Caco-2 (cell line): ENCODE measurements around the gene RNF111. TPM values are rescaled to one million over a fixed set of nuclear protein-coding genes. Genes with fewer than 3 reads are reported as not detected.
A peak's percentile ranks its signal among the peaks of the same experiment; 100 is the strongest.
"Not testable (repeated sequence)": the region's sequence is repeated elsewhere in the genome, so short reads cannot be mapped to it uniquely, and the experiment has no call there.

Experiments used
- BruUV-seq: library from RNA; stranded (reverse); fragments of 400-500 nt; replicated peaks from 2 replicates; lab custom pipeline; 2021; lab: Mats Ljungman, UMichigan
- CTCF ChIA-PET: fragments of 300-600 bp; sonication (Branson Sonifier 250); formaldehyde crosslinking; loops from one replicate; lab custom pipeline; 2022; ENCODE audit warnings: antibody characterized with exemption; lab: Charles Lee
- POLR2A ChIA-PET: fragments of 300-600 bp; sonication (Branson Sonifier 250); formaldehyde crosslinking; loops from one replicate; lab custom pipeline; 2022; ENCODE audit warnings: antibody characterized with exemption; lab: Charles Lee
- DNase-seq, 2 experiments: peaks; one replicate each; pipeline versions ENCODE4 v3.0.0 to v3.0.0-alpha.2; 2020 to 2022
- H3K27me3 ChIP-seq: replicated peaks from 2 replicates; pipeline ENCODE4 v1.6.0; 2011; ENCODE audit warnings: low read length; ENCODE audit not compliant: control insufficient read depth, insufficient read depth
- H3K36me3 ChIP-seq: 2 replicates; pipeline ENCODE4 v1.5.1; 2011; ENCODE audit warnings: low read length; ENCODE audit not compliant: control insufficient read depth, insufficient read depth
- H3K4me1 ChIP-seq: fragments of 250-450 bp; sonication (Bioruptor Pico); 2 replicates; pipeline ENCODE4 v1.5.1; 2020; ENCODE audit warnings: mild to moderate bottlenecking
- H3K4me3 ChIP-seq: 2 replicates; pipeline ENCODE4 v1.5.1; 2011; ENCODE audit warnings: low read depth, mild to moderate bottlenecking, control low read depth, low read length
- H3K9me3 ChIP-seq: fragments of 250-450 bp; sonication (Bioruptor Pico); 2 replicates; pipeline ENCODE4 v1.5.1; 2020; ENCODE audit warnings: mild to moderate bottlenecking, moderate library complexity
- H3K27ac Mint-ChIP-seq: one replicate; pipeline ENCODE4 v1.8.0; 2022; ENCODE audit warnings: mixed read lengths; ENCODE audit not compliant: unreplicated experiment
- H3K27me3 Mint-ChIP-seq: one replicate; pipeline ENCODE4 v1.8.0; 2022; ENCODE audit warnings: mixed read lengths; ENCODE audit not compliant: insufficient read depth, unreplicated experiment
- H3K36me3 Mint-ChIP-seq: one replicate; pipeline ENCODE4 v1.8.0; 2022; ENCODE audit warnings: mild to moderate bottlenecking, mixed read lengths; ENCODE audit not compliant: insufficient read depth, unreplicated experiment
- H3K4me1 Mint-ChIP-seq: one replicate; pipeline ENCODE4 v1.8.0; 2022; ENCODE audit warnings: low read depth, mixed read lengths; ENCODE audit not compliant: unreplicated experiment
- H3K4me3 Mint-ChIP-seq: one replicate; pipeline ENCODE4 v1.8.0; 2022; ENCODE audit warnings: mild to moderate bottlenecking, moderate library complexity, mixed read lengths; ENCODE audit not compliant: unreplicated experiment
- H3K9me3 Mint-ChIP-seq: one replicate; pipeline ENCODE4 v1.8.0; 2022; ENCODE audit warnings: mixed read lengths; ENCODE audit not compliant: unreplicated experiment
- CTCF ChIP-seq, 2 experiments: fragments of 200-600 bp in 1 of 2; IDR thresholded peaks; 1 replicate in 1 of 2; 2 replicates in 1 of 2; pipeline versions ENCODE4 v1.5.1 to v1.8.0; 2011 to 2022; ENCODE audit warnings: antibody characterized with exemption in 1 of 2, control low read depth in 1 of 2, inconsistent platforms in 1 of 2, low read depth in 1 of 2, low read length in 1 of 2, mild to moderate bottlenecking in 1 of 2, moderate library complexity in 1 of 2; ENCODE audit not compliant: insufficient read depth in 1 of 2, severe bottlenecking in 1 of 2, unreplicated experiment in 1 of 2
- intact Hi-C: fragments of 100-400 bp; cut with micrococcal nuclease; formaldehyde crosslinking; loops from one replicate; pipeline ENCODE4 v1.10.0; 2022; ENCODE audit not compliant: unreplicated experiment
- total RNA-seq: library from RNA; stranded (reverse); gene quantifications from 2 replicates; pipeline ENCODE4 v1.2.3, GENCODE V29; 2022

Gene RNF111
- total RNA-seq, 1 experiment from 2014 or later = 26.1 TPM

GRCh38 chr15:59143281-59143680 is 155.8 kb downstream of the RNF111 start:
- Mint-ChIP-seq H3K4me3 (no peak overlapping the region), H3K9me3 (no peaks in the 10 kb centered on the region), H3K27ac (peak overlapping the region; percentile 61), H3K4me1 (no peaks in the 10 kb centered on the region), H3K27me3 (no peaks in the 10 kb centered on the region), H3K36me3 (peaks cover 84% of the 10 kb centered on the region)
- H3K9me3 ChIP-seq = no peaks in the 10 kb centered on the region
- CTCF ChIA-PET = interaction anchor here (0.6 kb wide), 1 partner anchor 18 kb away, joined by 6 read pairs; no protein-coding TSS in a partner anchor
- no TSS peak for BruUV-seq
- H3K27me3 ChIP-seq = no peaks in the 10 kb centered on the region
- POLR2A ChIA-PET = no interaction called here
- H3K4me3 ChIP-seq = no peak overlapping the region
- no peak for DNase-seq
- peaks cover under 1% of the 10 kb centered on the region for H3K36me3 ChIP-seq
- TF ChIP-seq CTCF (IDR thresholded peaks at IDR 0.05; ENCODE audit: insufficient read depth in 1 of 2, low read depth in 1 of 2, low read length in 1 of 2, severe bottlenecking in 1 of 2, unreplicated experiment in 1 of 2) = no peak
- intact Hi-C loops = no loop called here
- H3K4me1 ChIP-seq = no peaks in the 10 kb centered on the region

- H3K36me3 ChIP-seq, H3K27me3 Mint-ChIP-seq, H3K9me3 Mint-ChIP-seq, BruUV-seq, H3K4me1 ChIP-seq, H3K4me3 ChIP-seq, H3K4me1 Mint-ChIP-seq, H3K27ac Mint-ChIP-seq, H3K9me3 ChIP-seq, intact Hi-C loops, POLR2A ChIA-PET, H3K4me3 Mint-ChIP-seq, H3K27me3 ChIP-seq, CTCF ChIA-PET: not testable (repeated sequence)
- peak in 1 of 2 experiments; percentile 13 for DNase-seq
- peaks cover 82% of the 10 kb centered on the region for H3K36me3 Mint-ChIP-seq
Observed at GRCh38 chr15:59144594-59144993, 157.1 kb downstream of the RNF111 start.

Other genes starting within 250 kb of the RNF111 start
- gene ADAM10, start 238.0 kb upstream of the RNF111 start, total RNA-seq = 168 and 170 TPM in 2 replicates
- gene MINDY2, start 216.4 kb upstream of the RNF111 start, total RNA-seq = 24.0 and 25.5 TPM in 2 replicates
- 79.5 and 94.0 TPM in 2 replicates for gene SLTM, start 54.0 kb upstream of the RNF111 start, total RNA-seq
- gene CCNB2, start 117.5 kb downstream of the RNF111 start, total RNA-seq = 90.1 and 92.0 TPM in 2 replicates
- gene LDHAL6B, start 219.2 kb downstream of the RNF111 start, total RNA-seq = not detected in 2 replicates